Esophagus muscularis mucosa (tissue), 4 donors: ENCODE measurements around the gene SELENOM.

Experiments used
- EP300 ChIP-seq: sonication (generic); formaldehyde crosslinking; IDR thresholded peaks from one replicate; pipeline ENCODE4 v1.6.1; 2017; ENCODE audit warnings: antibody characterized with exemption
- POLR2AphosphoS5 ChIP-seq, 2 donors: sonication (generic); formaldehyde crosslinking; IDR thresholded peaks; one replicate each; pipeline ENCODE4 v1.6.1; 2017; ENCODE audit warnings: antibody characterized with exemption in 2 of 2
- TF ChIP-seq, protein P1 (sequence below), 3 experiments: fragments of 200-600 bp in 2 of 3; fragments of 450-650 bp in 1 of 3; sonication (generic) in 2 of 3; IDR thresholded peaks; one replicate each; pipeline ENCODE4 v1.5.1; 2017 to 2019; ENCODE audit warnings: antibody characterized with exemption in 3 of 3, mild to moderate bottlenecking in 2 of 3, moderate library complexity in 1 of 3

DNA sequence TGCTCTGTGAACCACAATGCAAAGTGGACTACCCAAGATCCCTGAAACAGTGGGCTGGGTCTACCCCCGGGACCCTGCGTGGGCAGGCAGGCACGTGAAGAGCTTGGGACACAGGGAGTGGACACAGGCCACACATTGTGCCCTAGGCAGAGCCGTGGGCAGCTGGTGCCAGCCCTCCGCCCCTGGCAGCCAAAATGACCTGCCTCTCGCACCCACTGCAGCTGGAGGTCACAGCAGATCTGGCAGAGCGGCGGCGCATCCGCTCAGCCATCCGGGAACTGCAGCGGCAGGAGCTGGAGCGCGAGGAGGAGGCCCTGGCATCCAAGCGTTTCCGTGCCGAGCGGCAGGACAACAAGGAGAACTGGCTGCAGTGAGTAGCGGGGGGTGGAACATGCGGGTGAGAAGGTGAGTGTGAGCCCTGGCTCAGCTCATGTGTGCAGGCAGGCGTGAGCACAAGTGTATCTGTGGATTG lies 19.6 kb downstream of the SELENOM start:
- TF ChIP-seq, protein P1, sequence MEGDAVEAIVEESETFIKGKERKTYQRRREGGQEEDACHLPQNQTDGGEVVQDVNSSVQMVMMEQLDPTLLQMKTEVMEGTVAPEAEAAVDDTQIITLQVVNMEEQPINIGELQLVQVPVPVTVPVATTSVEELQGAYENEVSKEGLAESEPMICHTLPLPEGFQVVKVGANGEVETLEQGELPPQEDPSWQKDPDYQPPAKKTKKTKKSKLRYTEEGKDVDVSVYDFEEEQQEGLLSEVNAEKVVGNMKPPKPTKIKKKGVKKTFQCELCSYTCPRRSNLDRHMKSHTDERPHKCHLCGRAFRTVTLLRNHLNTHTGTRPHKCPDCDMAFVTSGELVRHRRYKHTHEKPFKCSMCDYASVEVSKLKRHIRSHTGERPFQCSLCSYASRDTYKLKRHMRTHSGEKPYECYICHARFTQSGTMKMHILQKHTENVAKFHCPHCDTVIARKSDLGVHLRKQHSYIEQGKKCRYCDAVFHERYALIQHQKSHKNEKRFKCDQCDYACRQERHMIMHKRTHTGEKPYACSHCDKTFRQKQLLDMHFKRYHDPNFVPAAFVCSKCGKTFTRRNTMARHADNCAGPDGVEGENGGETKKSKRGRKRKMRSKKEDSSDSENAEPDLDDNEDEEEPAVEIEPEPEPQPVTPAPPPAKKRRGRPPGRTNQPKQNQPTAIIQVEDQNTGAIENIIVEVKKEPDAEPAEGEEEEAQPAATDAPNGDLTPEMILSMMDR (IDR thresholded peaks at IDR 0.05), result no peak
- TF ChIP-seq EP300, result no peak
- peak in 1 of 2 donors; percentile 8 for TF ChIP-seq POLR2AphosphoS5 (IDR thresholded peaks at IDR 0.05)
